Measurements from ENCODE around the gene ARHGAP42.

ARHGAP42 gene

DNA sequence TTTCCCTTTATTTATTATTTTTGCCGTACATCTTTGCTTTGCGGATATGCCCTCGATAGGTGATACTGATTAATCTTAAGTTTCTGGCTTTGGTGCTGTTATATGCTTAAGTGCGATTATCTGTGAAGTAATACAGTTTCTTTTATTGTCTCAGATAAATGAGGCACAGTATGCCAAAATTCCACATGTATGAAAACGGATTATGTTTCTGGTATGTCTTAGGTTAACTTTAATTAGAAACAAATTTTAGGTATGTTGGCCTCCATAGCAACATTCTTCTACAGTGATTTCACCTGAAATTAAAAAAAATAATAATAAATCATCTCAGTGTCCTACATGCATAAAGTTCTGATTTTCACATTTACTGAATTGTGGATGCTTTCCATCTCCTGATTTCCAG, 119.2 kb downstream of the ARHGAP42 start:
- DNase-seq (ENCODE audit: low read depth) = no peak
- TF ChIP-seq, protein P1, sequence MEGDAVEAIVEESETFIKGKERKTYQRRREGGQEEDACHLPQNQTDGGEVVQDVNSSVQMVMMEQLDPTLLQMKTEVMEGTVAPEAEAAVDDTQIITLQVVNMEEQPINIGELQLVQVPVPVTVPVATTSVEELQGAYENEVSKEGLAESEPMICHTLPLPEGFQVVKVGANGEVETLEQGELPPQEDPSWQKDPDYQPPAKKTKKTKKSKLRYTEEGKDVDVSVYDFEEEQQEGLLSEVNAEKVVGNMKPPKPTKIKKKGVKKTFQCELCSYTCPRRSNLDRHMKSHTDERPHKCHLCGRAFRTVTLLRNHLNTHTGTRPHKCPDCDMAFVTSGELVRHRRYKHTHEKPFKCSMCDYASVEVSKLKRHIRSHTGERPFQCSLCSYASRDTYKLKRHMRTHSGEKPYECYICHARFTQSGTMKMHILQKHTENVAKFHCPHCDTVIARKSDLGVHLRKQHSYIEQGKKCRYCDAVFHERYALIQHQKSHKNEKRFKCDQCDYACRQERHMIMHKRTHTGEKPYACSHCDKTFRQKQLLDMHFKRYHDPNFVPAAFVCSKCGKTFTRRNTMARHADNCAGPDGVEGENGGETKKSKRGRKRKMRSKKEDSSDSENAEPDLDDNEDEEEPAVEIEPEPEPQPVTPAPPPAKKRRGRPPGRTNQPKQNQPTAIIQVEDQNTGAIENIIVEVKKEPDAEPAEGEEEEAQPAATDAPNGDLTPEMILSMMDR (IDR thresholded peaks at IDR 0.05; ENCODE audit: control insufficient read depth, insufficient read depth, low read depth, low read length, missing control alignments) = no peak
- H3K4me3 ChIP-seq (ENCODE audit: control insufficient read depth, low read depth, low read length) = no peak overlapping the region

DNA sequence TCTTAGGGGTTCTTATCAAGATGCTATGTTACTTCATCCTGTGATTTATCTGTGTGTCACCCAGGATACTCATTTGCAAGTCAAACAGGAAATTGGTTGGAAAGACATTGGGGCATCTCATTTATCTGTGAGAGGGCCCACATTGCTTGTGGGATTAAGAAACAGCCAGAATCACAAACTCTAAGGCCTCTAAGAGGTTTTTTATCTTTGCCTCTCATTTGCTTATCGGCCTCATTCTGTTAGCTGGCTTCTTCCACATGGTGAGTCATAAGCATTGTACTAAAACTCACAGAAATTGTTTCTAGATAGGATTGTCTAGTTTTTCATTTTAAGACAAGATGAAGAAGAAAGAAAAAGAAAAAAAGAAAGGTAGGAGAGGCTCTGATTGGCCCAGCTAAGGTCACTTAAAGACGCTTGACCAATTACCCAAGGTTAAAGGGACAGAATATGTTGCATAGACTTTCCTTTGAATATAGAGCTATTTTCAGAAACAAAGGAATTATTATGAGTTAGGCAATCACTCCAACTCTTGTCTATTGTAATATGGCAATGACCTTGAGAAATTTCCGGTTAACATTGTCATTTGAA, 121.9 kb downstream of the ARHGAP42 start:
- no peak overlapping the region for H3K4me3 ChIP-seq (ENCODE audit: control insufficient read depth, low read depth, low read length)
- TF ChIP-seq, protein P1 (IDR thresholded peaks at IDR 0.05; ENCODE audit: control insufficient read depth, insufficient read depth, low read depth, low read length, missing control alignments) = no peak
- DNase-seq (ENCODE audit: low read depth) = peak; percentile 29

DNA sequence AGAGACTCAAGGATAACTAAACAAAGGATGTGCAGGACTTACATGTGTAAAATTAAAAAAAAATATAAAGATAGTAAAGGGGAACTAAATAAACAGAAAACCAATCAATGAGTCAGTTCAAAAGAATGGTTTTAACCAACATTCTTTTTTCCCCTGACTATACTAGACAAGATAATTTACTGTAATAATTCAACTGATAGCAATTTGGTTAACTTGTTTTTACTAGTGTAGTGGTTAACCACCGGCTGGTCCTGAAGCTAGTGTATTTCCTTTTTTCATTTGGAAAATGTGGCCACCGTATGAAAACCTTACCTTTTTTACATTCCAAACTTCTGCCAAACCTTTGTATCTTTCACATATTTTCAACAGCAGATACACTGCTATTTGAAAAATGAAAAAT, 123.1 kb downstream of the ARHGAP42 start:
- TF ChIP-seq, protein P1 (IDR thresholded peaks at IDR 0.05; ENCODE audit: control insufficient read depth, insufficient read depth, low read depth, low read length, missing control alignments) = no peak
- H3K4me3 ChIP-seq (ENCODE audit: control insufficient read depth, low read depth, low read length) = no peak overlapping the region
- DNase-seq (ENCODE audit: low read depth) = peak; percentile 25

DNA sequence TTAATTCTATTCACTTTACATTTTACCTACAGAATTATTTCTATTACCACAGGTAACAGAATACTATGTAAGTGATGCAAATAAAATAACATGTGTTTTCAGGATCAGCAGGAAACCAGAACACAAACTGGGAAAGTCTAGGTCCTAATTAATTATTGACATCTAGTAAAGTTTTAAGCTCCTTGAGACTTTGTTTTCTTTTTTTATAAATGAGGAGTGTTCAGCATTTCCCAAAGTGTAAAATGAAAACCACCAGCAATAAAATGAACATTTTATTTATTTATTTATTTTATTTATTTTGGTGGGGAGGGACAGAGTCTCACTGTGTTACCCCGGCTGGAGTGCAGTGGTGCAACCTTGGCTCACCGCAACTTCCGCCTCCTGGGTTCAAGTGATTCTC, 123.6 kb downstream of the ARHGAP42 start:
- no peak for DNase-seq (ENCODE audit: low read depth)
- H3K4me3 ChIP-seq (ENCODE audit: control insufficient read depth, low read depth, low read length) = no peak overlapping the region
- TF ChIP-seq, protein P1 (IDR thresholded peaks at IDR 0.05; ENCODE audit: control insufficient read depth, insufficient read depth, low read depth, low read length, missing control alignments) = no peak

DNA sequence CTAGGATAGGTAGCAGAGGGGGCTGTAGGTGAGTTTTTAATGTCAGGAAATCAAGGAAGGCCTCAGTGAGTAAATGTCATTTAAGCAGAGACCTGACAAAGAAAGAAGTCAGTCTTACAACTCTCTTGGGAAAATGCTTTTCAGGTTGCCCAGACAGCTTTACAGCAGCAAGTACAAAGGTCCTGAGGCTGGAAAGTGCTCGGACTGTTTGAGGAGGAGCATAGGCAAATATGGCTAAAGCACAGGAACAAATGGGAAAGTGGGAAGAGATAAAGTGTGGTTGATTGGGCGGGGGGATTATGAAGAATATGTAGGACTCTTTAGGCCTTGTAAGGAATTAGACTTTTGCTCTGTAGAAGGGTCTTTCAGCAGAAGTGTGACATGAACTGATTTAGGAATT, 125.4 kb downstream of the ARHGAP42 start:
- DNase-seq (ENCODE audit: low read depth) = no peak
- no peak overlapping the region for H3K4me3 ChIP-seq (ENCODE audit: control insufficient read depth, low read depth, low read length)
- TF ChIP-seq, protein P1 (IDR thresholded peaks at IDR 0.05; ENCODE audit: control insufficient read depth, insufficient read depth, low read depth, low read length, missing control alignments) = no peak

DNA sequence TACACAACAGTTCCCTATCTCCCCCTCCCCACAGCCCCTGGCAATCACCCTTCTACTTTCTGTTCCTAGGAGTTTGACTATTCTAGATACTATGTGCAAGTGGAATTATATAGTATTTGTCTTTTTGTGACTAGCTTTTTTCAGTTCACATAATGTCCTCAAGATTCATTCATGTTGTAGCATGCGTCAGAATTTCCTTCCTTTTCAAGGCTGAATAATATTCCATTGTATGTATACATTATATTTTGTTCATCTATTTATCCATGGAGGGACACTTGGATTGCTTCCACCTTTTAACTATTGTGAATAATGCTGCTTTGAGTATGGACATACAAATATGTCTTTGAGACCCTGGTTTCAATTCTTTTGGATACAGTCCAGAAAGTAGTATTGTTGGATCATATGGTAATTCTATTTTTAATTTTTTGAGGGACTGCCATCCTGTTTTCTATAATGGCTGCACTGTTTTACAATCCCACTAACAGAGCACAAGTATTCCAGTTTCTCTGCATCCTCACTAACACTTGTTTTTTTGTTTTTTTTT, 128.8 kb downstream of the ARHGAP42 start:
- no peak for DNase-seq (ENCODE audit: low read depth)
- H3K4me3 ChIP-seq (ENCODE audit: control insufficient read depth, low read depth, low read length) = no peak overlapping the region
- TF ChIP-seq, protein P1 (IDR thresholded peaks at IDR 0.05; ENCODE audit: control insufficient read depth, insufficient read depth, low read depth, low read length, missing control alignments) = no peak
